AG04450 (cell line): Measurements from ENCODE around the gene NAAA. TPM values are rescaled to one million over a fixed set of nuclear protein-coding genes. Genes with fewer than 3 reads are reported as not detected.

ENCODE experiments used
- CTCF ChIA-PET: fragments of 300-600, 350-600 bp; formaldehyde crosslinking; extraction: SDS; loops from one replicate; lab custom pipeline; 2022; ENCODE audit warnings: antibody characterized with exemption, inconsistent platforms; lab: Charles Lee
- POLR2A ChIA-PET: fragments of 350-600 bp; formaldehyde crosslinking; extraction: SDS; loops from one replicate; lab custom pipeline; 2021; ENCODE audit warnings: antibody characterized with exemption, inconsistent platforms; lab: Yijun Ruan, JAX
- DNase-seq: peaks from one replicate; pipeline ENCODE4 v3.0.0-alpha.2; 2011; ENCODE audit warnings: low read depth, low spot score
- H3K27ac ChIP-seq: one replicate; pipeline ENCODE4 v1.5.1; 2012; ENCODE audit warnings: low read depth, low read length, control low read depth
- H3K27me3 ChIP-seq: one replicate; pipeline ENCODE4 v1.6.0; 2012; ENCODE audit warnings: low read length; ENCODE audit not compliant: control insufficient read depth, insufficient read depth
- H3K4me3 ChIP-seq: 2 replicates; pipeline ENCODE4 v1.5.1; 2011; ENCODE audit warnings: mild to moderate bottlenecking, low read depth, low read length, control low read depth
- H3K9me3 ChIP-seq: 2 replicates; pipeline ENCODE4 v1.5.1; 2012; ENCODE audit warnings: low read length; ENCODE audit not compliant: control insufficient read depth, insufficient read depth
- polyA plus RNA-seq: library from polyadenylated mRNA; depleted of rRNA; stranded (reverse); fragments of >200 nt; gene quantifications from 2 replicates; pipeline ENCODE4 v1.2.3, GENCODE V29; 2011
- TF ChIP-seq, protein P1 (sequence below): IDR thresholded peaks from 2 replicates; pipeline ENCODE4 v1.5.1; 2011; ENCODE audit warnings: low read depth, low read length, control low read depth, inconsistent platforms

NAAA gene
- polyA plus RNA-seq, 1 experiment: 14.7 TPM

DNA sequence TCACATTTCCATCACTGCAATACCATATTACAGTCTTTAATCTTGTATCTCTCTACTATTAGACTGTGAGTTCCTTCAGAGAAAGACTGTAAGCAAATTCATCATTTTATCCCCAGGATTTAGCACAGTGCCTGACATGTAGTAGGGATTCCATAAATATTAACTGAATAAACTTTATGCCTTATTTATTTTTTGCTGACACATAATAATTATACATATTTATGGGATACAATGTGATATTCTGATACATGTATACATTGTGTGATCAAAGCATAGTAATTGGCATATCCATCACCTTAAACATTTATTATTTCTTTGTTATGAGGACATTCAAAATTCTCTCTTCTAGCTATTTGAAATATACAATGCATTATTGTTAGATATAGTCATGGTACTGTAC is 42.3 kb downstream of the NAAA start:
- Histone ChIP-seq H3K9me3 (no peaks in the 10 kb centered on the region), H3K27me3 (peaks cover 14% of the 10 kb centered on the region), H3K27ac (no peak overlapping the region), H3K4me3 (no peak overlapping the region)
- DNase-seq: no peak
- ChIA-PET POLR2A (no interaction called here), CTCF (interaction anchor here (0.7 to 0.8 kb wide), 2 partner anchors 18 to 42 kb away, joined by 3 read pairs; partner anchors contain the start of gene NAAA)
- TF ChIP-seq, protein P1, sequence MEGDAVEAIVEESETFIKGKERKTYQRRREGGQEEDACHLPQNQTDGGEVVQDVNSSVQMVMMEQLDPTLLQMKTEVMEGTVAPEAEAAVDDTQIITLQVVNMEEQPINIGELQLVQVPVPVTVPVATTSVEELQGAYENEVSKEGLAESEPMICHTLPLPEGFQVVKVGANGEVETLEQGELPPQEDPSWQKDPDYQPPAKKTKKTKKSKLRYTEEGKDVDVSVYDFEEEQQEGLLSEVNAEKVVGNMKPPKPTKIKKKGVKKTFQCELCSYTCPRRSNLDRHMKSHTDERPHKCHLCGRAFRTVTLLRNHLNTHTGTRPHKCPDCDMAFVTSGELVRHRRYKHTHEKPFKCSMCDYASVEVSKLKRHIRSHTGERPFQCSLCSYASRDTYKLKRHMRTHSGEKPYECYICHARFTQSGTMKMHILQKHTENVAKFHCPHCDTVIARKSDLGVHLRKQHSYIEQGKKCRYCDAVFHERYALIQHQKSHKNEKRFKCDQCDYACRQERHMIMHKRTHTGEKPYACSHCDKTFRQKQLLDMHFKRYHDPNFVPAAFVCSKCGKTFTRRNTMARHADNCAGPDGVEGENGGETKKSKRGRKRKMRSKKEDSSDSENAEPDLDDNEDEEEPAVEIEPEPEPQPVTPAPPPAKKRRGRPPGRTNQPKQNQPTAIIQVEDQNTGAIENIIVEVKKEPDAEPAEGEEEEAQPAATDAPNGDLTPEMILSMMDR: no peak

DNA sequence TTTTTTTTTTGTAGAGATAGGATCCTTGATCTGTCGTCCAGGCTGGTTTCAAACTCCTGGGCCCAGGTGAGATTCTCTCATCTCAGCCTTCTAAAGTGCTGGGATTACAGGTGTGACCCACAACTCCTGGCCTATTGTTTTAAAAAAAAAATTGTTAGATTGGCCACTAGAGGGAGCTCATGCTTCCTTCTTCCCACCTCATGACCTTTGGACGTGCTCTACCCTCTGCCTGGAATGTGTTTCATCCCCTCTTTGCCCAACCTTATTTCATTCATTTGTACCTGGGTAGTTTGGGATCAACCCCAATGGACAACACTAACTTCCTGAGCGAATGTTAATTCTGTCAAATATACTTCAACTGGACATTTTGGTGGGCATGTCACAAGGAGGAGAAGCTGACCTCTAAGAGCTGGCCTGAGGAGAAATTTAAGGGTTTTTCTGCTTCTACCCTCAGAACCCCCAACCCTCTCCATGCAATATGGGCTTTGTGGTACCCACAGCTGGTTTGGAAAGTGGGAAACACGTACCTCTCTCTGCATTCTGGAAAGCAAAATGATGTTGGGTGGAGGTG is 45.0 kb downstream of the NAAA start:
- no peak for DNase-seq

DNA sequence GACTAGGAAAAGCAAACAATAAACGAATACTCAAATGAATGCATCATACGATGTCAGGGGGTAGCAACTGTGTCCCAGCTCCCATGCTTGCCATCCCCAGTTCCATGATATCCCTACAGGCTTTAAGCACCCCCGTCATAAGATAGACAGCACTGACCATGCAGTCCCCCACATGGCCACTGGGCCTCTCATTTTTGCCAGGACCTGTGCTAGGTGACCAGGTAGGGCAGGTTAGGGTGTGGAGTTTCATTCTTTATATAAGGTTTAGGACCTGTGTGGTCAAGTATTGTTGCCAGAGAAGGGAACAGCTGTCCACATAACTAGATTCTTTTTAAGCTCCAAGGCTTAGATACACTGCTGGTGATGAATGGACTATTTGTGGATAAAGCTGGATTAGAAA is 48.3 kb downstream of the NAAA start:
- H3K27ac ChIP-seq: no peak overlapping the region
- TF ChIP-seq, protein P1: peak; percentile 23; the same call in 1 of the 2 replicates
- no peak for DNase-seq
- peaks cover 15% of the 10 kb centered on the region for H3K27me3 ChIP-seq
- POLR2A ChIA-PET: no interaction called here
- no peak overlapping the region for H3K4me3 ChIP-seq
- H3K9me3 ChIP-seq: no peaks in the 10 kb centered on the region
- CTCF ChIA-PET: interaction anchor here (0.7 to 1.4 kb wide), 2 partner anchors 11 to 45 kb away, joined by 3 to 4 read pairs; no protein-coding TSS in a partner anchor

More for the DNA sequence above, 45.0 kb downstream of the NAAA start:
- CTCF ChIA-PET: interaction anchor here (0.7 to 3.9 kb wide), 33 partner anchors 8 to 1289 kb away, joined by 3 to 34 read pairs (median 4); partner anchors contain the start of genes SDAD1 and USO1
- POLR2A ChIA-PET: interaction anchor here (0.6 kb wide), 1 partner anchor 163 kb away, joined by 3 read pairs; no protein-coding TSS in a partner anchor
- H3K27ac ChIP-seq: no peak overlapping the region
- no peak overlapping the region for H3K4me3 ChIP-seq
- TF ChIP-seq, protein P1: peak; percentile 65
- peaks cover 8% of the 10 kb centered on the region for H3K27me3 ChIP-seq
- H3K9me3 ChIP-seq: no peaks in the 10 kb centered on the region

DNA sequence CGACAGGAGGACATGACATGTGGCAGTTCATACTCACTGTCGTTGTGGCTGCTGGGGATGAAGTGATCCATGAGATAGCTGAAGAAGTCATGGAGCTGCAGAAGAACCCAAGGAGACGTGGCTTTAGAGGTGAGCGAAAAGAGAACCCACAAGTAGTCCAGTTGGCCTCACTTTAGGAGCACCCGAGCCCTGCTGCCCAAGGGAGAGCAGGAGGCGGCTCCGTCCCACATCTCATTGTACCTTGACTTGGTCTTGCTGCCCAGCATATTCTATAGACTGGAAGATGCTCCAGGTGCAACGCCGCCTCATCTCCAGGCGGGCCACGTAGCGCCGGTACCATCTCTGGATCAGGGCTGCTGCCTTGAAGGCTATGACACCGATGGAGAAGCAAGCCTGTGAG is 49.2 kb downstream of the NAAA start:
- TF ChIP-seq, protein P1: no peak
- H3K4me3 ChIP-seq: no peak overlapping the region
- ChIA-PET POLR2A (no interaction called here), CTCF (no interaction called here)
- H3K27ac ChIP-seq: no peak overlapping the region
- no peaks in the 10 kb centered on the region for H3K9me3 ChIP-seq
- no peak for DNase-seq
- peaks cover 15% of the 10 kb centered on the region for H3K27me3 ChIP-seq

DNA sequence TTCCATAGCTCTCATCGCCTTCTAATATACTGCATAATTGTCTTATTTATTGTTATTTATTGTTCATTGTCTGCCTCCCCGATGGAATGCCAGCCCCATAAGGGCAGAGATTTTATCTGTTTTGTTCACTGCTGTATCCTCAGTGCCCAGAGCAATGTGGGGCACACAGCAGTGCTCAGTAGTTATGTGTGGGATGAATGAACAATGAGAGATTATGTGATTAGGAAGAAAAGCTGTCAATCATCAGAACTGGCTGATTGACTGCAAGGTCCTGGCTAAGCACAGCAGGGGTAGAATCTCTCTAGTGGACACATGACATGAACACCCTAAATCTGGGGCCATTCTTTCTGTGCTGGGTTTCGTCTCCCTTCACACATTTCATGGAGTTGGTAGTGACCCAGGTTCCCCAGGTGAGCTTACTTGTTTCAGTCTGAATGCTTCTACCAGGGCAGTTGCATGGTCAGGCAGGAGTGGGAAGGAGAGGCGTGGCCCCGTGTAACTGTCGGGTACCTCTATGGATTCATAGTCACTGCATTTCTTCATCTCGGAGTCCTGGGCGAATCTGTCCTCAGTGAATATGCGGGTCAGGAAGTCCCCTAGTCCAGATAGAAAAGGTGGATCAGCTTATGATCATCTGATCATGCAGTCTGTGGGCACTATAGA is 51.1 kb downstream of the NAAA start:
- ChIA-PET POLR2A (no interaction called here), CTCF (no interaction called here)
- H3K27me3 ChIP-seq: peaks cover 18% of the 10 kb centered on the region
- H3K4me3 ChIP-seq: no peak overlapping the region
- TF ChIP-seq, protein P1: no peak
- no peak overlapping the region for H3K27ac ChIP-seq
- DNase-seq: no peak
- H3K9me3 ChIP-seq: no peaks in the 10 kb centered on the region; the same call in 1 of the 2 replicates
